ENCODE results near the gene NIPSNAP2. TPM values are rescaled to one million over a fixed set of nuclear protein-coding genes. Genes with fewer than 3 reads are reported as not detected.

Gene NIPSNAP2
- total and polyA plus RNA-seq, 3 experiments from 2014 or later, result 36.4 to 46.5 (median 42.2) TPM

GRCh38 chr7:55966851-55967250 lies 2.5 kb downstream of the NIPSNAP2 start:
- H3K9me3 ChIP-seq (ENCODE audit: low read length), result no peaks in the 10 kb centered on the region
- no peak overlapping the region for H3K27ac ChIP-seq (ENCODE audit: low read depth, low read length)
- H3K9me3 Mint-ChIP-seq, result no peaks in the 10 kb centered on the region
- peaks cover 3 to 16% (median 7%) of the 10 kb centered on the region in 3 donors for H3K36me3 Mint-ChIP-seq
- ChIA-PET POLR2A (no interaction called here), CTCF (no interaction called here)
- peaks cover 41 to 72% (median 67%) of the 10 kb centered on the region in 3 donors for H3K4me1 Mint-ChIP-seq
- no peaks in the 10 kb centered on the region for H3K27me3 ChIP-seq (ENCODE audit: insufficient read depth, low read length, poor library complexity, severe bottlenecking)
- no peak for DNase-seq
- H3K4me3 Mint-ChIP-seq, result peak overlapping the region in 3 of 7 donors; percentile 19 to 67 (median 50)
- H3K36me3 ChIP-seq (ENCODE audit: insufficient read depth, low read length), result no peaks in the 10 kb centered on the region
- no peaks in the 10 kb centered on the region for H3K27me3 Mint-ChIP-seq
- peak overlapping the region in 5 of 8 donors; percentile 9 to 72 (median 52) for H3K27ac Mint-ChIP-seq
- no peak overlapping the region for H3K4me3 ChIP-seq (ENCODE audit: low read length)
- H3K4me1 ChIP-seq (ENCODE audit: insufficient read depth, low read length), result peaks cover 10% of the 10 kb centered on the region

GRCh38 chr7:55969391-55969790 lies 5.0 kb downstream of the NIPSNAP2 start:
- H3K36me3 ChIP-seq (ENCODE audit: insufficient read depth, low read length), result no peaks in the 10 kb centered on the region
- peaks cover 3 to 18% (median 7%) of the 10 kb centered on the region in 3 donors for H3K36me3 Mint-ChIP-seq
- POLR2A ChIA-PET, result no interaction called here
- no peaks in the 10 kb centered on the region for H3K4me1 ChIP-seq (ENCODE audit: insufficient read depth, low read length)
- H3K9me3 Mint-ChIP-seq, result no peaks in the 10 kb centered on the region
- H3K4me1 Mint-ChIP-seq, result peaks cover 34 to 57% (median 55%) of the 10 kb centered on the region in 3 donors
- no peaks in the 10 kb centered on the region for H3K27me3 Mint-ChIP-seq
- H3K9me3 ChIP-seq (ENCODE audit: low read length), result no peaks in the 10 kb centered on the region
- no peaks in the 10 kb centered on the region for H3K27me3 ChIP-seq (ENCODE audit: insufficient read depth, low read length, poor library complexity, severe bottlenecking)
- CTCF ChIA-PET, result no interaction called here
- H3K27ac ChIP-seq (ENCODE audit: low read depth, low read length), result no peak overlapping the region
- H3K4me3 ChIP-seq (ENCODE audit: low read length), result no peak overlapping the region
- H3K4me3 Mint-ChIP-seq, result peak overlapping the region in 2 of 7 donors; percentile 24 to 71
- DNase-seq, result no peak
- H3K27ac Mint-ChIP-seq, result peak overlapping the region in 5 of 8 donors; percentile 44 to 64 (median 57)

- ChIA-PET POLR2A (no interaction called here), CTCF (interaction anchor here (0.7 kb wide), 1 partner anchor 555 kb away, joined by 3 read pairs; no protein-coding TSS in a partner anchor)
- no peaks in the 10 kb centered on the region for H3K36me3 ChIP-seq (ENCODE audit: insufficient read depth, low read length)
- H3K9me3 Mint-ChIP-seq, result no peaks in the 10 kb centered on the region
- peak overlapping the region in 3 of 8 donors; percentile 3 to 84 (median 61) for H3K27ac Mint-ChIP-seq
- H3K4me3 Mint-ChIP-seq, result peak overlapping the region in 2 of 7 donors; percentile 35 to 85
- H3K4me3 ChIP-seq (ENCODE audit: low read length), result no peak overlapping the region
- no peaks in the 10 kb centered on the region for H3K27me3 Mint-ChIP-seq
- H3K4me1 Mint-ChIP-seq, result peaks cover 34 to 58% (median 56%) of the 10 kb centered on the region in 3 donors
- H3K36me3 Mint-ChIP-seq, result peaks cover 3 to 15% (median 9%) of the 10 kb centered on the region in 3 donors
- no peaks in the 10 kb centered on the region for H3K27me3 ChIP-seq (ENCODE audit: insufficient read depth, low read length, poor library complexity, severe bottlenecking)
- no peaks in the 10 kb centered on the region for H3K9me3 ChIP-seq (ENCODE audit: low read length)
- H3K27ac ChIP-seq (ENCODE audit: low read depth, low read length), result no peak overlapping the region
- H3K4me1 ChIP-seq (ENCODE audit: insufficient read depth, low read length), result no peaks in the 10 kb centered on the region
- no peak for DNase-seq
Observed at GRCh38 chr7:55970561-55970960, 6.2 kb downstream of the NIPSNAP2 start.

- Mint-ChIP-seq H3K27me3 (no peaks in the 10 kb centered on the region), H3K36me3 (peaks cover 3 to 16% (median 9%) of the 10 kb centered on the region in 3 donors), H3K4me1 (peaks cover 32 to 54% (median 52%) of the 10 kb centered on the region in 3 donors), H3K27ac (peak overlapping the region in 1 of 8 donors; percentile 61), H3K4me3 (peak overlapping the region in 1 of 7 donors; percentile 35), H3K9me3 (no peaks in the 10 kb centered on the region)
- no peaks in the 10 kb centered on the region for H3K27me3 ChIP-seq (ENCODE audit: insufficient read depth, low read length, poor library complexity, severe bottlenecking)
- no peaks in the 10 kb centered on the region for H3K4me1 ChIP-seq (ENCODE audit: insufficient read depth, low read length)
- H3K4me3 ChIP-seq (ENCODE audit: low read length), result no peak overlapping the region
- CTCF ChIA-PET, result no interaction called here
- DNase-seq, result no peak
- H3K36me3 ChIP-seq (ENCODE audit: insufficient read depth, low read length), result no peaks in the 10 kb centered on the region
- H3K9me3 ChIP-seq (ENCODE audit: low read length), result no peaks in the 10 kb centered on the region
- H3K27ac ChIP-seq (ENCODE audit: low read depth, low read length), result no peak overlapping the region
- POLR2A ChIA-PET, result no interaction called here
Observed at GRCh38 chr7:55970978-55971377, 6.6 kb downstream of the NIPSNAP2 start.

- ChIA-PET POLR2A (no interaction called here), CTCF (interaction anchor here (0.6 kb wide), 1 partner anchor 332 kb away, joined by 4 read pairs; no protein-coding TSS in a partner anchor)
- Mint-ChIP-seq H3K36me3 (peaks cover 3 to 32% (median 8%) of the 10 kb centered on the region in 3 donors), H3K4me1 (peaks cover 30 to 41% (median 39%) of the 10 kb centered on the region in 3 donors), H3K27me3 (no peaks in the 10 kb centered on the region), H3K4me3 (no peak overlapping the region), H3K9me3 (no peaks in the 10 kb centered on the region), H3K27ac (peak overlapping the region in 1 of 8 donors; percentile 81)
- Histone ChIP-seq H3K4me1 (ENCODE audit: insufficient read depth, low read length) (no peaks in the 10 kb centered on the region), H3K9me3 (ENCODE audit: low read length) (no peaks in the 10 kb centered on the region), H3K27ac (ENCODE audit: low read depth, low read length) (no peak overlapping the region), H3K36me3 (ENCODE audit: insufficient read depth, low read length) (no peaks in the 10 kb centered on the region), H3K27me3 (ENCODE audit: insufficient read depth, low read length, poor library complexity, severe bottlenecking) (no peaks in the 10 kb centered on the region), H3K4me3 (ENCODE audit: low read length) (no peak overlapping the region)
- DNase-seq, result no peak
Observed at GRCh38 chr7:55973747-55974250, 9.4 kb downstream of the NIPSNAP2 start.

GRCh38 chr7:55975988-55976633 lies 11.7 kb downstream of the NIPSNAP2 start:
- H3K27me3 Mint-ChIP-seq, result no peaks in the 10 kb centered on the region
- ChIA-PET CTCF (interaction anchor here (1.8 kb wide), 1 partner anchor 12 kb away, joined by 7 read pairs; the partner anchor contains the start of gene NIPSNAP2), POLR2A (no interaction called here)
- H3K36me3 Mint-ChIP-seq, result peaks cover 4 to 44% (median 12%) of the 10 kb centered on the region in 3 donors
- Histone ChIP-seq H3K27me3 (ENCODE audit: insufficient read depth, low read length, poor library complexity, severe bottlenecking) (no peaks in the 10 kb centered on the region), H3K36me3 (ENCODE audit: insufficient read depth, low read length) (peaks cover 5% of the 10 kb centered on the region), H3K4me1 (ENCODE audit: insufficient read depth, low read length) (no peaks in the 10 kb centered on the region), H3K9me3 (ENCODE audit: low read length) (no peaks in the 10 kb centered on the region), H3K4me3 (ENCODE audit: low read length) (no peak overlapping the region), H3K27ac (ENCODE audit: low read depth, low read length) (no peak overlapping the region)
- no peak overlapping the region for H3K27ac Mint-ChIP-seq
- H3K4me1 Mint-ChIP-seq, result peaks cover 14 to 20% (median 19%) of the 10 kb centered on the region in 3 donors
- H3K9me3 Mint-ChIP-seq, result no peaks in the 10 kb centered on the region
- no peak overlapping the region for H3K4me3 Mint-ChIP-seq
- no peak for DNase-seq

- no peak overlapping the region for H3K27ac ChIP-seq (ENCODE audit: low read depth, low read length)
- DNase-seq, result no peak
- H3K4me3 Mint-ChIP-seq, result no peak overlapping the region
- H3K27me3 Mint-ChIP-seq, result no peaks in the 10 kb centered on the region
- peaks cover 4 to 58% (median 12%) of the 10 kb centered on the region in 3 donors for H3K36me3 Mint-ChIP-seq
- POLR2A ChIA-PET, result no interaction called here
- CTCF ChIA-PET, result interaction anchor here (1.3 to 2.0 kb wide), 3 partner anchors 13 to 88 kb away, joined by 3 to 6 read pairs (median 4); partner anchors contain the start of gene NIPSNAP2
- H3K9me3 Mint-ChIP-seq, result no peaks in the 10 kb centered on the region
- no peaks in the 10 kb centered on the region for H3K9me3 ChIP-seq (ENCODE audit: low read length)
- H3K4me3 ChIP-seq (ENCODE audit: low read length), result no peak overlapping the region
- no peaks in the 10 kb centered on the region for H3K27me3 ChIP-seq (ENCODE audit: insufficient read depth, low read length, poor library complexity, severe bottlenecking)
- peaks cover 12 to 15% (median 14%) of the 10 kb centered on the region in 3 donors for H3K4me1 Mint-ChIP-seq
- H3K27ac Mint-ChIP-seq, result peak overlapping the region in 1 of 8 donors; percentile 40
- H3K36me3 ChIP-seq (ENCODE audit: insufficient read depth, low read length), result peaks cover 11% of the 10 kb centered on the region
- no peaks in the 10 kb centered on the region for H3K4me1 ChIP-seq (ENCODE audit: insufficient read depth, low read length)
Observed at GRCh38 chr7:55977831-55978230, 13.4 kb downstream of the NIPSNAP2 start.

- H3K27ac Mint-ChIP-seq, result peak overlapping the region in 1 of 8 donors; percentile 84
- H3K9me3 Mint-ChIP-seq, result no peaks in the 10 kb centered on the region
- ChIA-PET CTCF (interaction anchor here (0.9 to 1.2 kb wide), 3 partner anchors 13 to 340 kb away, joined by 3 to 4 read pairs (median 3); partner anchors contain the start of gene NIPSNAP2), POLR2A (no interaction called here)
- no peaks in the 10 kb centered on the region for H3K27me3 Mint-ChIP-seq
- no peak overlapping the region for H3K27ac ChIP-seq (ENCODE audit: low read depth, low read length)
- H3K4me3 ChIP-seq (ENCODE audit: low read length), result no peak overlapping the region
- H3K4me3 Mint-ChIP-seq, result no peak overlapping the region
- H3K36me3 ChIP-seq (ENCODE audit: insufficient read depth, low read length), result peaks cover 18% of the 10 kb centered on the region
- H3K27me3 ChIP-seq (ENCODE audit: insufficient read depth, low read length, poor library complexity, severe bottlenecking), result no peaks in the 10 kb centered on the region
- H3K4me1 Mint-ChIP-seq, result peaks cover 7 to 9% (median 8%) of the 10 kb centered on the region in 3 donors
- no peaks in the 10 kb centered on the region for H3K4me1 ChIP-seq (ENCODE audit: insufficient read depth, low read length)
- no peaks in the 10 kb centered on the region for H3K9me3 ChIP-seq (ENCODE audit: low read length)
- DNase-seq, result no peak
- peaks cover 4 to 75% (median 18%) of the 10 kb centered on the region in 3 donors for H3K36me3 Mint-ChIP-seq
Observed at GRCh38 chr7:55980266-55980665, 15.9 kb downstream of the NIPSNAP2 start.

Data from CD8-positive, alpha-beta memory T cell (primary cell).